Right hindlimb (tissue), 1 donor: ENCODE measurements around the gene VANGL2.

Source experiments
- DNase-seq: peaks from one replicate; pipeline ENCODE4 v3.0.0-alpha.2; 2018

Gene VANGL2

DNA sequence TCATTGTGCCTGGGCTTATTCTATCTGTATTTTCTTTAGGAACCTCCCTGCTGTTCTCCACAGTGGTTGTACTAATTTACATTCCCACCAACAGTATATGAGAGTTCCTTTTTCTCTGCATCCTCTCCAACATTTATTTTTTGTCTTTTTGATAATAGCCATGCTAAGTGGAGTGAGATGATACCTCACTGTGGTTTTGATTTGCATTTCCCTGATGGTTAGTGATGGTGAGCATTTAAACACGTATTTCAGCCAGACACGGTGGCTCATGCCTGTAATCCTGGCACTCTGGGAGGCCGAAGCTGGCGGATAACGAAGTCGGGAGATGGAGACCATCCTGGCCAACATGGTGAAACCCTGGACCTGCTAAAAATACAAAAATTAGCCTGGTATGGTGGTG is 64.8 kb downstream of the VANGL2 start:
- DNase-seq = no peak

DNA sequence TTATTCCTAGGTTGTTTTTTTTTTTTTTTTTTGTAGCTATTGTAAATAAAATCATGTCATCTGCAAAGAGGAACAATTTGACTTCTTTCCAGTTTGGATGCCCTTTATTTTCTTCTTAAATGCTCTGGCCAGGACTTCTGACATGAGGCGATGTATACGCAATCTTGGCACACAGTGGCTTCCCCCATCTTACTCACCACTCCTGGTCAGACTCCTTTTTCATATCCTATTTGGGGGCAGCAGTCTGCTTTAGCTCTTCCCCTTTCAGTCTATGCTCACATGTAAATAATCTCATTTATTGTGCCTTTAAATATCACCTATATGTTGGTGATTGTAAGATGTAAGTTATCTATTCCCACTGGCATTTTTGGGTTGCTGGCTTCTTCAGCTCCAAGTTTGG is 66.6 kb downstream of the VANGL2 start:
- DNase-seq = no peak

DNA sequence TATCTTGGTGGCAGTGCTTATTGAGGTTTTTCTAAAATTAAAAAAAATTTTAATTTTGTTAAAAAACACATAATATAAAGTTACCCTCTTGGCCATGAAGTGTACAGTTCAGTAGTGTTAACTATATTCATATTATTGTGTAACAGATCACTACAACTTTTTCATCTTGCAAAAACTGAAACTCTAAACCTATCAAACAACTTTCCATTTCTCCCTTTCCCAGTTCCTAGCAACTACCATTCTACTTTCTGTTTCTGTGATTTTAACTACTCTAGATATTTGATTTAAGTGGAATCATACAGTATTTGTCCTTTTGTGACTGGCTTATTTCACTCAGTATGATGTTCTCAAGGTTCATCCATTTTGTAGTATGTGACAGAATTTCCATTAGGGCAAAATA is 67.2 kb downstream of the VANGL2 start:
- DNase-seq = no peak

DNA sequence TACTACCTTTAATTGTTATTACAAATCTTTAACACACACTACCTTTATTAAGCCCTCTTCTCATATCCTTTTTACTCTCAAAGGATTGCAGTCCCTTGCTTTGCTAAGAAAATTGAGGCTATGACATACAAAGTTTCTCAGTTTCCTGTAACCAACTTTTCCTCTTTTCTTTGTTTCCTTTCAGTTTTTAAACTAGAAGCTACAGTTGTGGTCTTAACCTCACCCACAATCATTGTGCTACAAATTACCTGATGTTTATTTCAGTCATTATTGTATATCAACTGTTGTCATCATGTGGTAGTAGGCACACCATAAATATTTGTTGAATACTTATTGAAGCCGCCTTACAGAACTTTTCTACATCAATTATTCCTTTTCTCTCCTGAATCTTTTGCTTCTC is 70.9 kb downstream of the VANGL2 start:
- no peak for DNase-seq

DNA sequence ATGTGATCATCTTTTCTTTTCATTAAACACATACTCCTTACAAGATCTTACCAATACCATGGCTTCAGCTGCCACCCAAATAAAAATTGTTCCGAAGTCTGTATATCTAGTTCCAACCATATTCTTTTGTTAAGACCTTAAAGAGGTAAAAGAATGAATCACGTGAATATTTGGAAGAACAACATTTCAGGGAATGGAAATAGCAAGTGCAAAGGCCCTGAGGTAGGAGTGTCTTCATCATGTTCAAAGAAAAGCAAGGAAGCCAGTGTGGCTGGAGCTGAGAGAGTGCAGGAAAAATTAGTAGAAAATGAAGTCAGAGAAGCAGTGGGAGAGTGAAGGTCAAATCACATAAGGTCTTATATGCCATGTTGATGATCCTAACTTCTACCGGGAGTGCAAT is 71.7 kb downstream of the VANGL2 start:
- no peak for DNase-seq

DNA sequence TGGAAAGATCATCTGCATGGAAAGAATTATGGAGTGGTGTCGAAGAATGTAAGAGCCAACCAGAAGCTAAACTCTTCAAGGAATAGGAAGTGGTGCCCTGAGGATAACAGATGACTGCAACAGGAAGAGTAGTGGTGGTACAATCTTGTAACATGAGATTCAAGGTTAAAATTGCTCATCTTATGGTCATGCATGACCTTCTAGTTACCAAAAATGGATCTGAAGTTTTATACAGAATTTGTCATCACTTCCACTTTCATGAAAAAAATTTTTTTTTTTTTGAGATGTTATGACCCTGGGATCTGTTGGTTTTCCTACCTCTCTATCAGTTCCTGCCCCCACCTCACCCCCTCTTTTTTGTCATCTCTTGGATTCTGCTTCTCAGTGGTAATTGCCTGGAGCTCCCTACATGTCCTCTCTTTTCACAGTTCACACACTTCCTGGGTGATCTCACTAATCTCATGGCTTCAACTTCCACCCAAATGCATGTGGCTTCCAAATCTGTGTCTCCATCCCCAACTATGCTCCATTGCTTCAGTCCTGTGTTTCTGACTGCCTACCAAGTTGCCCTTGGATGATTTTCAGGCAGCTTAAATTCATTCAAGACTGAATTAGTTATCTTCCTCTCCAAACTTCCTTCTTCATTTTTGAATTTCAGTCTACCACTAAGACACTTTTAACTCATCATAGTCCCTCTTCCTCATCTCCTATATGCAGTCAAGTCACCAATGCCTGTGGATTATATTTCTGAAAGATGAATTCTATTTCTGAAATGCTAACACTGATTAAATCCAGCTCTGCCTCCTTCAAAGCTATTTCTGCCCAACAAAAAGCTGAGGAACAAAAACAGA is 74.3 kb downstream of the VANGL2 start:
- DNase-seq = no peak
